HG03520 (cell line): ENCODE data around the gene PSMD1.

Experiments used
- ATAC-seq: cut with Tn5 transposase; IDR thresholded peaks from one replicate; pipeline ENCODE4 v1.9.1; 2021; ENCODE audit warnings: mild to moderate bottlenecking, moderate library complexity; ENCODE audit not compliant: unreplicated experiment

Gene PSMD1

GRCh38 chr2:231198291-231199173 is 141.9 kb downstream of the PSMD1 start, which contains the start of gene ARMC9:
Gene ARMC9 (plus strand): TSS chr2:231198631. CDS start chr2:231206239, 7,608 bp downstream.
- ATAC-seq, result peak; percentile 95

- ATAC-seq, result no peak
Observed at GRCh38 chr2:231199219-231199618, 142.6 kb downstream of the PSMD1 start.

GRCh38 chr2:231200805-231201474 is 144.3 kb downstream of the PSMD1 start:
- ATAC-seq, result no peak

- no peak for ATAC-seq
Observed at GRCh38 chr2:231201475-231201814, 144.8 kb downstream of the PSMD1 start.

GRCh38 chr2:231203087-231203486 is 146.4 kb downstream of the PSMD1 start:
- no peak for ATAC-seq

- ATAC-seq, result no peak
Observed at GRCh38 chr2:231204146-231204545, 147.5 kb downstream of the PSMD1 start.

GRCh38 chr2:231204581-231204980 is 147.9 kb downstream of the PSMD1 start:
- no peak for ATAC-seq

GRCh38 chr2:231207734-231208133 is 151.1 kb downstream of the PSMD1 start:
- ATAC-seq, result no peak

GRCh38 chr2:231210782-231211181 is 154.1 kb downstream of the PSMD1 start:
- no peak for ATAC-seq

- ATAC-seq, result no peak
Observed at GRCh38 chr2:231211486-231211885, 154.8 kb downstream of the PSMD1 start.

GRCh38 chr2:231212329-231212845 is 155.7 kb downstream of the PSMD1 start:
- ATAC-seq, result no peak

GRCh38 chr2:231213931-231214642 is 157.4 kb downstream of the PSMD1 start:
- ATAC-seq, result no peak

- no peak for ATAC-seq
Observed at GRCh38 chr2:231218366-231218765, 161.7 kb downstream of the PSMD1 start.

- ATAC-seq, result no peak
Observed at GRCh38 chr2:231219289-231219688, 162.6 kb downstream of the PSMD1 start.

- ATAC-seq, result no peak
Observed at GRCh38 chr2:231221761-231222160, 165.1 kb downstream of the PSMD1 start.
